DMS153 treated with DMSO at 0.1 percent for 48 hours (cell line): ENCODE measurements around the gene WDR45B.

Source experiments
- DNase-seq: peaks from one replicate; lab custom pipeline; 2025; ENCODE audit not compliant: unreplicated experiment; lab: John Stamatoyannopoulos, UW

The WDR45B gene

DNA sequence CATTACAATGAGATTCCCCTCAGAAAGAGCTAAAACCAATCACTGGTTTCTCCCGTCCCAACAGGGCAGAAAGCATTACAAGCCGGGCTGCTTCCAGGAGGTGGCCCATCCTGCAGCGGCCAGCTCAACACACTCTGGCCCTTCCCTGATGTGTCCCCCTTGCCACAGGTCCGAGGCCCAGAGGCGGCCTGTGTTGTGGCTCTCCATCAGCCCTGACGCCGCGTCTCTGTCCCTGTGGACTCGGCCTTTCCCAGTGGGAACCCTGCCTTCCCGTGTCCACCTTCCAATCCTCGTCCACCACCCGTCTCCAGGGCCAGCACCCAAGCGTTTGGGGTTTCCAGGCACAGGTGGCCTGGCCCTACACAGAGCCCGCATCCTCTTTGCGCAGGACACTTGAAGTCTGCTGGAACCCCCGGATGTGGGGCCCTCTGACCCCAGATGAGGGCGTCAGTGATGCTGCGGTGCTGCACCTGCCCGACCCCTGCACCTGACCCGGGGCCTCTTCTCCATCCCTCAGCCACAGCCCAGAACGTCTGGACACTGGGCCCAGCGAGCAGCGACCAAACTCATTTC is 29.2 kb upstream of the WDR45B start:
- DNase-seq: no peak

DNA sequence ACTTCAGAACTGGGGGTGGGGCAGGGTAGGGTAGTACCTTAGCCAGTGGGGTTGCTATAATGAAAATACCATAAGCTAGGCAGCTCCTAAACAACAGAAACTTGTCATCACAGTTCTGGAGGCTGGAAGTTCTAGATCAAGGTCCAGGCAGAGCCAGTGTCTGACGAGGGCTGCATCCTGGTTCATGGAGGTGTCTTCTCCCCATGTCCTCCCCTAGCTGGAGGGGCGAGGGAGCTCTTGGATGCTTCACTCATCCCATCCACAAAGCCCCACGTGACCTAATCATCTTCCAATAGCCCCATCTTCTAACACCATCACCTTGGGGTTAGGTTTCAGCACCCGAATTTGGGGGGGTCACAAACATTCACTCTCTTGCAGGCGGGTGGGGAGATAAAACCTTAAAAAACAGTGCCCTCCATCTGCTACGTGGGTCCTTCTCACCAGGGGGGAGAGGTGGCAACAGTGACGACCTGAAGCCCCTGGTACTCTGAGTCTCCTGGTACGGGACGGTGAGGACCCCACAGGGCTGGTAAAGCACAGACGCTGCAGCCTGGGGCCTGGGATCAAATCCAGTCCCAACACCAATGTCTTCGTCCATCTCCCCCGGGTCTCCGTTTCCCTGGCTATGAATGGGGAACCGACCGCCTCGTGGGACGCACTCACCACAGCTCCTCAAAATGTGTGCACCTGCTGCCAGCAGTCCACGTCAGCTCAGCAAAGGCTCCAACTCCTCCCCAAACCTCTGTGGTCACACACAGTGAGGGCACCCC is 27.4 kb upstream of the WDR45B start:
- DNase-seq: no peak

DNA sequence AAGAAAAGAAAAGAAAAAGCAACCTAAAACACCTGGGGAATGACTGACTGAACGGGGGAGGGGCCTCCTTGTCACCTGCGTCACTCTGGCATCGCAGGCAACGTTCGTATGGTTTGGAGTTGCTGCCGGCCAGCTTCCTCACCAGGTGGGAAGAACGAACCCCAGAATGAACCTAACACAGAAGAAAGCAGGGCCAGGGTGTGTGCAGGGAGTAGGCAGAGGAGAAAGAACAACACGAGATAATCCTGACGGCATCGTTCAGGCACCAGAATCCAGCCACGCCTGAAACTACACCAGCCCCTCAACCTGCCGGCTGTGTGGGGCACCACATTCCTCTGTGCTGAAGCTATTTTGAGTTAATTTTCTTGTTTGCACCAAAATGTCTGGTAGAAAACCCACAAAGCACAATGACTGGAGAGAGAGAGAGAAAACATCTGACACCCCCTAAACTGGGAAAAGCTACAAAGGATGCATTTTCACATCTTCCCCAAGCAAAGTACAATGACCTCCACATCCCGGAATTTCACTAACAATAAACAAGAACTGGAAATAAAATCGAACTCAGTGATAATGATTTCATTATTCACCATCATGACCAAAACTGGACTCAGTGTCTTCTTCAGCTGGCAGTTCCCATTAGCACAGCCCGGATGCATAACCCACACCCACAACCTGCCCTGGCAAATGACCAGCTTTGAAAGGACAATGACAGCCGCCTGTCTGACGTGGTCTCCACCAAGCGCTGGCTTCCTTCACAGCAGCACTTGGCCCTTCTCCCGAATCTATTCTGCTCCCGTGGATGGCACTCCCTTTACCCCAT is 26.6 kb upstream of the WDR45B start:
- DNase-seq: no peak

DNA sequence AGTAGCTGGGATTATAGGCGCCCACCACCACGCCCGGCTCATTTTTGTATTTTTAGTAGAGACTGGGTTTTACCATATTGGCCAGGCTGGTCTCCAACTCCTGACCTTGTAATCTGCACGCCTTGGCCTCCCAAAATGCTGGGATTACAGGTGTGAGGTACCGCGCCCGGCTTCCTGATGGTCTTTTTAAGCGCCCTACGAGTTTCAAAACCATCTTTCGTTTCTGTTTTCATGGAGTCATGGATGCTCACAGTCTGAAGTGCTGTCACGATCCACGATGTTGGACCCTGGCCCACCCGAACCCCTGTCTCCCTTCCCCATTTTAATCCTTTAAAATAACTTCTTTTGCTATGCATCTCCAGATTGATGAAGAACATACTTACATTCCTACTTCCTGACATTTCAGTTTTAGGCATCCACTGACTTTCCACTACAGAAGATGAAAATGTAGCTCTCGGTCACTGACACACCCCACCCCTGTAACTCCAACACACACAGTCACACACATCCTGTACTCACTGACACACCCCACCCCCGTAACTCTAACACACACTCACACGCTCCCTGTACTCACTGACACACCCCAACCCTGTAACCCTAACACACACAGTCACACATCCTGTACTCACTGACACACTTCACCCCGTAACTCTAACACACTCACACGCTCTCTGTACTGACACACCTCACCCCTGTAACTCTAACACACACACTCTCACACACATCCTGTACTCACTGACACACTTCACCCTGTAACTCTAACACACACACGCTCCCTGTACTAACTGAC is 22.6 kb upstream of the WDR45B start:
- no peak for DNase-seq

DNA sequence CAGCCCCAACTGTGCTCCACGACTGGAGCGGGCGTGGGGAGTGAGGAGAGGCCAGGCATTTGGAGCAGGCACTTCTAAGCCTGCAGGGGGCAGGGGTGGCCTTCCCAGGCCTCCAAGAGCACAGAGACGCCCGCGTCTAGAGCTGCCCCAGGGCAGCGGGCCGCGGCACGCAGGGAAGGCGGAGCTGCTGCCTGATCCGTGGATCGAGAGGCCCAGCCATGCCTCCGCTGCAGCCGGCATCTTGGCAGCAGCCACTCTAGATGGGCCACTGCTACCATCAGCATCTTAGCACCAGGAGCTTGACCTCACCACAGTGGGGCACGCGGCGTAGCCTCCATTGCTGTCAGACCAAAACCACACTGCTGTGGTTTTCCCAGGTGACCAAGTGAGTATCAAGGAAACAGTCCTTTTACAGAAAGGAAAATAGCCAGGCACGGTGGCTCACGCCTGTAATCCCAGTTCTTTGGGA is 20.4 kb upstream of the WDR45B start:
- peak; percentile 21 for DNase-seq

DNA sequence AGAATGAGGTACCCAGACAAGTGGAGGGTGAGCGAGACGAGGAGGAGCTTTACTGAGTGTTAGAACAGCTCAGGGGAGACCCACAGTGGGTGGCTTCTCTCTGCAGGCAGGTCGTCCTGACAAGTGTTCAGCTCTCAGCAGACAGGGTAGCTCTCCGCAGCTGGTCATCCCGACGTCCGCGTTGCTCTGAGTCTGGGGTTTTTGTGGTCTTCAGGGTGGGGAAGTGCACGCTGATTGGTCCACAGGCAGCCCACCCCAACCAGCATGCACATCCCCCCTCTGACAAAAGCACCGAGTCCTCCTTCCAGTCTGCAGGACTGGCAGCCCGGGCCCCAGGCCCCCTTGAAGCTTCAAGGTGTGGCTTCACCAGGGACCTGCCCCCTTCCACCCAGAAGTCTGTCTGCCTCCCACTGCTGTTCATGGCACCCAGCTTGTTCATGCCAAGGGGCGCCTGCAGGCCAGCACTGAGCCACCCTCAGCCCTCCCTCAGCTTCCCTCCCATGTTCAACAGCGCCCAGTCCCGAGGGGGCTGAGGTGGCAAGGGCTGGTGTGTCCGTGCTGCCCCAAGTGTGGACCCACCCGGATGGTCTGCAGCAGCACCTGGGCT is 19.9 kb upstream of the WDR45B start:
- no peak for DNase-seq

DNA sequence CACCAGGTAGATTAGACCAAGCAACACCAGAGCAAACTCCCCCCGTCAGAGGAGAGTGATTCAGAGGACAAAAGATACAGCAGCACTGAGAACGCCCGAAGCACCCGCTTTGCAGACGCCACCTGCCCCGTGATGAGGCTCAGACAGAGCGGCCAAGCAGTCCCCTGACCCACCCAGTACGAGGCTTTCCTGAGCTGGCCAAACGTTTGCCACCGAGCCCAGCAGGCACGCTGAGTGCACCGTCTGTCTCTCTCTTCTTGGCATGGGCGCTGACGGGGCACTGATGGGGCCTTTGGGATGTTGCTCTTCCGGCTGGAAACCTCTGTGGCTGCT is 19.4 kb upstream of the WDR45B start:
- DNase-seq: no peak

DNA sequence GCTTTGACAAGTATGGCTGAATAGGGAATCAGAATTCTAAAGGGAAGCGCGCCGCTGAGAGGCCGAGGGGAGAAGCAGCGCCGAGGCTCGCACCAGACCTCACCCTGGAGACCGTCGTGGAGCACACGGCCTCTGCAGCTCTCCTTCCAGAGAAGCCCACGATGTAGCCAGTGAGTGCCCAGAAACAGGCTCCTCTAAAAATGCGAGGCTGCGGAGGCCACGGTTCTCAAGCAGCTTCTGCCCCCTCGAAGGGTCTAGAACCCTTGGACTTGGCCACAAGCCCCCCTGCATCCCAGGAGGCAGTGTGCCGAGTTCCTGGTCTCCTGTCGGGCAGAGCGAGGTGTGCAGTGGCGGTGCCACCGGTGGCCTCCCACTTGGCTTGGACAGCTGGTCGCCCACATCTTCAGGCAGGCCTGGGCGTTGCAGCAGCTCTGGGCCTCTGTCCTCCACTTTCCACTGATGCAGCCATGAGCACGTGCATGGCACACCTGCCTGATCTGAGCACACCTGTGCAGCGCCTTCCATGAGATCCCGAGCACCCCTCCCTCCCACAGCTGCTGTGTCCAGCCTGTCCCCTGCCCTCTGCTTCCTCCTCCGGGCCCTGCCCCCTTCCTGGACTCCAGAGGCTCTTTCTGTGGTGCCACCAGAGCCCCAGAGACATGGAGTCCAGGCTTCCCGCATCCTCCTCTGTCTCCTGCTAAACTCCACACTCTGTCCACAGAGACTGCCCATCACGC is 18.9 kb upstream of the WDR45B start:
- no peak for DNase-seq

DNA sequence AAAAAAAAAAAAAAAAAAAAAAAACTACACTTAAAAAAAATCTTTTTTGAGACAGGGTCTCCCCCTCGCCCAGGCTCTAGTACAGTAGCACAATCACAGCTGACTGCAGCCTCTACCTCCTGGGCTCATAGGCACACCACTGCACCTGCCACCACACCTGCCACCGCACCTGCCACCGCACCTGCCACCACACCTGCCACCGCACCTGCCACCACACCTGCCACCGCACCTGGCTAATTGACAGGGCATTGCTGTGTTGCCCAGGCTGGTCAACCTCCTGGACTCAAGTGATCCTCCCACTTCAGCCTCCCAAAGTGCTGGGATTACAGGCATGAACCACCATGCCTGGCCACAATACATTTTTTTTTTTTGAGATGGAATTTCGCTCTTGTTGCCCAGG is 17.6 kb upstream of the WDR45B start:
- DNase-seq: no peak

DNA sequence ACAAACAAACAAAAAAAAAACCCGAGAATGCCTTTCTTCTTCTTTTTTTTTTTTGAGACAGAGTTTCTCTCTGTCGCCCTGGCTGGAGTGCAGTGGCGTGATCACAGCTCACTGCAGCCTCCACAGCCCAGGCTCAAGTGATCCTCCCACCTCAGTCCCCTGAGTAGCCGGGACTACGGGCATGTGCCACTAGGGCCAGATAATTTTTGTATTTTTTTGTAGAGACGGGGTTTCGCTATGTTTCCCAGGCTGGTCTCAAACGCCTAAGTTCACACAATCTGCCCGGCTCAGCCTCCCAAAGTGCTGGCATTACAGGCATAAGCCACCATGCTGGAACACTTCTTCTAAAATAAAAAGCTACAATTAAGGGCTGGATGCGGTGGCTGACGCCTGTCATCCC is 17.0 kb upstream of the WDR45B start:
- DNase-seq: no peak

DNA sequence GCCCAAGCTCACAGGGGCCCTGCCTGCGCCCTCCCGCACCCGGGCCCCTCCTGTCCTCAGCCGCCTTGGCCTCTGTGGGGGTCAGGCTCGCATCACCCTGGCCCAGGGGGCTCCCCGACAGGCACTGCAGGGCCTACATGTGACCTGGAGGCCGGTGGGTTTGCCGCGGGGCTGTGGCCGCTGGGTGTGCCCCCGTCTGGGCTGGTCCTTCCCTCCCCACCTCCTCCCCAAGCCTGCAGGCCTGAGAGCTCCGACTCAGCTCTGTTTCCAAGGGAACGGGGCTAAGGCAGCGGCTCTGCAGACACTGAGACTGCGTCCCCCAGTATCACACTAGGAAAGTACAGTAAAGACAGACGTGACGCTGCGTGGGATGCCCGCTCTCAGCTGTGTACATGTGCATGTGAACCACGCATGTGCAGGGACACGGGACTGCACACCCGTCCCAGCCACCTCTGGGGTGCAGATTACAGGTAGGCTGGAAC is 16.5 kb upstream of the WDR45B start:
- no peak for DNase-seq

DNA sequence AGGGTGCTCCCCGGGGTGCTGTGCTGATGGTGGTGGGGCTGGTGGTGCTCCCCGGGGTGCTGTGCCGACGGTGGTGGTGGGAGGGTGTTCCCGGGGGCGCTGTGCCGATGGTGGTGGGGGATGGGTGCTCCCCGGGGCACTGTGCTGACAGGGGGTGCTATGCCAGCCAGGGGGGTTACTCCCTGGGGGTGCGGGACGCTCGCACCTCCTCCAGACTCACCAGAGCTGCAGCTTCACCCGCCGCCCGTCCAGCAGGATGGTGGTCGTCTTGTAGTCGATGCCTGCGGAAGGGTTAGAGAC is 16.0 kb upstream of the WDR45B start:
- DNase-seq: no peak

DNA sequence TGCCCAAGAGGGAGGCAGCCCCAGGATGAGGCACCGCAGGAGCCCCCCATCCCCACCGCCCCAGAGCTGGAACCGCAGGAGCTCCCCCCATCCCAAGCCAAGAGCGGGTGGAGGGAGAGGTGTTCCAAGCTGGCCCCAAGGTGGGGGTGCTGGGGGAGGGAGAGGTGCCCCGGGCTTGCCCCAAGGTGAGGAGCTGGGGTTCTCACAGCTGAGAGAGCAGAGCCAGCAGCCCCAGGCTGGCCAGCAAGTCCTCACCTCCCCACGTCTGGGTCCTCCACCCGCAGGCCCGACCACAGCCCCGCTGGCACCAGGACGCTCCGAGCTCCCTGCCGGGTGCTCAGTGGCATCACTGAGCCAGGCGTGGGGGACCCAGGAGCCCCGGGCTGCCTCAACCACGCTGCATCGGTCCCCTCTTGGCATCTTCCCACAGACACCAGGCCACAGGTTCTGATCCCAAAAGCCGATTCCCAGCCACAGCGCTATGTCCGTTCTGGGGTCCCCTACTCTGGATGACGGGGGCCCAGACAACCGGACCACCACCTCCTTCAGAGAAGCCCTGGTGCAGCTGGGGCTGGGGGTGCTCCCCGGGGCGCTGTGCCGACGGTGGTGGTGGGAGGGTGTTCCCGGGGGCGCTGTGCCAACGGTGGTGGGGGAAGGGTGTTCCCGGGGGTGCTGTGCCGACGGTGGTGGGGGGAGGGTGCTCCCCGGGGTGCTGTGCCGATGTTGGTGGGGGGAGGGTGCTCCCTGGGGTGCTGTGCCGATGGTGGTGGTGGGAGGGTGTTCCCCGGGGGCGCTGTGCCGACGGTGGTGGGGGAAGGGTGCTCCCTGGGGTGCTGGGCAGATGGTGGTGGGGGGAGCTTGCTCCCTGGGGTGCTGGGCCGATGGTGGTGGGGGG is 15.4 kb upstream of the WDR45B start:
- no peak for DNase-seq

DNA sequence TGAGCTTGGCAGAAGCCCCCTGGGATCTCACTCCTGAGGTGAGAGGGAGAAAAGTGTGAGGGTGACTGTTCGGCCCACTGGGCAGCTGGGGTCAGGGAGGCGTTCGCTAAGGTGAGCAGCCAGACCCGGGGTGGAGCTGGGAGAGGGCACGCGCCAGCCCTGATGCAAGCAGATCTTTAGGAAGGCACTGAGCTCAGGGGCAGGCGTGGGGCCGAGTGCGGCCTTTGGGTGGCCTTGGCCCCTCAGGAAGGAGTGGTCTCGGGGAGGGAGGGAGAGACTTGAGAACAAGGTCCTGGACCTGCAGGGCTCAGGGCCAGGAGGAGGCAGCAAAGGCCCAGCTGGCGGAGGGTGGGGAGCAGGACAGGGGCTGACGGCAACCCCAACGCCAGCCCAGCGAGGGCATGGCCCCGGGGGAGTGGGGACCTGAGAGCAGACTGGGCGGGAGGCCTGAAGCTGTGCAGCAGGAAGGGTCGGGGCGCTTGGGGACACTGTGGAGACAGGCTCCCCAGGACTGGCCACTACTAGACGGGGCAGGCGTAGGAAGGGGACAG is 14.5 kb upstream of the WDR45B start:
- DNase-seq: no peak

DNA sequence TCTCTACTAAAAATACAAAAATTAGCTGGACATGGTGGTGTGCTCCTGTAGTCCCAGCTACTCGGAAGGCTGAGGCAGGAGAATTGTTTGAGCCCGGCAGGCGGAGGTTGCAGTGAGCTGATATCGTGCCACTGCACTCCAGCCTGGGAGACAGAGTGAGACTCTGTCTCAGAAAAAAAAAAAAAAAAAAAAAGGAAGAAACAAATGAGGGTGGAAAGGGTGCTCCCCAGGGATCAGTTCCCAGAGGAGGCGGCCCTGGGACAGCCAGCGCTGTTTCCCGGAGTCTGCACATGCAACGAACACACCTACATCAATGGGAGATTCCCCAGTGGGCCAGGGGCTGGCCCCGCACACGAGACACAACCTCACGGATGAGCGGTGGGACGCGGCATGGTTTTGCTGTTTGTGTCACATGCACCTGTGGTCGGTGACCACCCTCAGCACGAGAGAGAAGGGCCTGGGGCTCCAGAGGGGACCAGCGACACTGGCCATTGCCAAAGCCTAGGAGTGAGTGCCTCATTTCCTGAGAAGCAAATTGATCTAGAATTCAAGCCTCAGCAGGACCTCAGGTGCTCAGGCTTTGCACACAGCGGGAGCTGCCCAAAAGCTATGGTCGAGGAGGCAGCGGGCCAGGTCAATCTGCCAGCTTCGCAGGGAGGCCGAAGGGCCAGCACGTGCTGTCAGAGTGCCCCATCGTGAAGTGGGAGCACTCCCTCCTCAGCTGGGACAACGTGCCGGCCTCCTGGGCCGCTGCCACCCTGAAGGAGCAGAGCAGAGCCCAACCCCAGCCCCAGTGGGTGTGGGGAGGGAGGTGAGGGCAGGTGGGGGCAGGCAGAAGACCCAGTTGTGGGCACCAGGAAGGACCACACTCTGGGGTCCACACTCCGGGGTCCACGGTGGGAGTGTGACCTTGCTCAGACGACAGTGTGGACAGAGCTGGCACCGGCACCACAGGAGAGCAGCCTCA is 13.8 kb upstream of the WDR45B start:
- no peak for DNase-seq

DNA sequence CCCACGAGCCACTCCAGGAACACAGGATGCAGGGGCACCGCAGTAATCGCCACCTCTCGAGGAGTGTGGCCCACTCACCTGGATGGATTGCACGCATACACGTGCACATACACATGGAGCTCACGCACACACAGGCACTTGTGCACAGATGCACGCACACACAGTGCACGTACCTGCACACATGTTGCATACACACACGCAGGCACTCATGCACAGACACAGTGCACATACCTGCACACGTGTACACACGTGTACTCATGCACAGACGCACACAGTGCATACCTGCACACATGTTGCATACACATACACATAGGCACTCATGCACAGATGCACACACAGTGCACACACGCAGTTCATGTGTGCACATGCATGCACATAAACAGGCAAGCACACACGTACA is 11.6 kb upstream of the WDR45B start:
- no peak for DNase-seq

DNA sequence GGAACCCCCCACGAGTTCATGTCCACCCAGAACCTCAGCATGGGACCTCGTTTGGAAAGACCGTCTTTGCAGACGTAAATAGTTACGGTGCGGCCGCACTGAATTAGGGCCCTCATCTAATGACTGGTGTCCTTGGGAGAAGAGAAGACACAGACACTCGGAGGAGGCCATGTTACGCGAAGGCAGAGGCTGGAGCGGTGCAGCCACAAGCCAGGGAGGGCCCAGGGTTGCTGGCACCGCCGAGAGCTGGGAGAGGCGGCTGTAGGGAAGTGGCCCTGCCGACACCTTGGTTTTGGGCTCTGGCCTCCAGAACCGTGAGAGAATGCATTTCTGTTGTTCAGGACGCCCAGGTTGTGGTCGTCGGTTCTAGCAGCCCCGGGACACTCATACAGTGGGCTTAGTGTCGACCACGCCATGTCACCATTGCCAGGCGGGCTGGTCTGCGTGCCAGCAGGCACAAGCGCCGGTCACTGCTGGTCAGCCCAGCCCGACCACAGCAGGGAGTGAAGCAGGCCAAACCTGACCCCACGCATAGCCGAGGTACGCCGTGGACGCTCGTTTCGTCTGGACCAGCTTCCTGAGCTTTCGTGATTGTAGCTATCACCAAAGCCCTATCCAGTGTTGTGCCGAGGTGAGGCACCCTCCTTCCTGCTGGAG is 10.7 kb upstream of the WDR45B start:
- DNase-seq: no peak
